NCI-H128 (cell line): ENCODE measurements around the gene SLCO2A1.

Source experiments
- DNase-seq: peaks from one replicate; lab custom pipeline; 2025; ENCODE audit not compliant: unreplicated experiment; lab: John Stamatoyannopoulos, UW

SLCO2A1 gene

DNA sequence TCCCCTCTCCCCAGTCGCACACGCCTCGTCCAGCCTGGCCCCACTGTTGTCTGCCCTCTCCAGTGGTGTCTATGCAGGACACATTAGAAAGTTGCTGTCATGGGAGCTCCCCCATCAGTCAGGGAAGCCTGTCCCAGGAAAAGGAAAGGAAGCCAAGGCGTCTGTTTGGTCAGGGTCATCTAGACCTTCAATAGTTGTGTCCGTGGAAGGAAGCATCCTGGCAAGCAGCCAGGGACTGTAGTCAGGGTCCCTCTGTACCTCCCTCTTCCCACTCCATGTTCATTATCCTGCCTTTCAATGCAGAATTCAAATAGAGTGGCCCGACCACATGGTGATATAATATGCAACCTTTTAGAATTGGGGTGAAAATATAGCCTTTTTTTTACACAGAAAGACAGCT lies 73.4 kb downstream of the SLCO2A1 start:
- no peak for DNase-seq

- DNase-seq, result peak; percentile 94
These were observed 73.8 kb downstream of the SLCO2A1 start for GRCh38 chr3:133955892-133956291.

DNA sequence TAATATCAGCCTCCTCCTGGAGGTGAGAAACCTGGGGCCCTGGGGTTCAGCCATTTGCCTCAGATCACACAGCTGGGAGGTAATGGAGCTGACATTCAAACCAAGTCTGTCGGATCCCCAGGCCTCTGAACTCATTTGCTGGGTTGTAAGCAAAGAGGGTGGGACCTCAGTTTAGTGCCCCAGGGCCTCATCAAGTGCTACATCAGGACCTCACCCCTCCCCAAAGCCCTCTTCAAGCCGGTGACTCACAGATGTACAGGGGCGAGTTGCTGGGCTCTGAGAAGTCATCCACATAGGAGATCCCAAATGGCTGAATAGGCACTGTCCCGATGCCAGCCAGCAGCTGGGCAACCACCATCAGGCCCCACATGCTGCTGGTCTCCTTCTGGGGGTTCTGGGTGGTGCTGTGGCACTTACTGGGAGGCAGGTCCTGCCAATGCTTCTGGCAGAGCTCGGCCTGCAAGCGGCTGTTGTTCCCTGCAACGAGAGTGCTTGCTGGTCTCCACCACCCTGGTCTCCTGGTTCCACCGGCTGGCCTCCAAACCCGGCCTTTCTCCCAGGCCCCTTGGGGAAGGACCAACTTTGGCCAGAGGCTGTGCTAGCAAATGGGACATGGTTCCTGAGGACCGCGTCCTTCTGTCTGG lies 74.9 kb downstream of the SLCO2A1 start:
- no peak for DNase-seq

GRCh38 chr3:133953297-133953696 lies 76.4 kb downstream of the SLCO2A1 start:
- no peak for DNase-seq

DNA sequence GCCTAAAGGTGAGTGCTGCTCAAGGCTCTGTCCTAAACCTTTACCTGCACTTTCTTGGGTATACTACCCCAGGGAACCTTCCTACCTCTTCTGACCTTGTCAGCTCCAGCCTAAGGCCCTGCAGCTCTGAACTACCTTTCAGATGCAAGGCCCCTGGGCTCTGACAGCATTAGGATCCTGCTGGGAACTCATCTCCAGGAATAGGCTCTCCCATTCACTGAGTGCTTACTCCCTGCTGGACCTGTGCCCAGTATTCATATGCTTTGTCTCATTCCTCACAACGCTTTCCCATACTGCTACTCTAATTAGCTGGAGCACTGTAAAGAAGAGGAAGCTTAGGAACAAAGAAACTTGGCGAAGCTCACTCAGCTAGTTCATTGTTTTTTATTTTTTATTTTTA lies 80.3 kb downstream of the SLCO2A1 start:
- peak; percentile 68 for DNase-seq

GRCh38 chr3:133948996-133949395 lies 80.7 kb downstream of the SLCO2A1 start:
- no peak for DNase-seq

DNA sequence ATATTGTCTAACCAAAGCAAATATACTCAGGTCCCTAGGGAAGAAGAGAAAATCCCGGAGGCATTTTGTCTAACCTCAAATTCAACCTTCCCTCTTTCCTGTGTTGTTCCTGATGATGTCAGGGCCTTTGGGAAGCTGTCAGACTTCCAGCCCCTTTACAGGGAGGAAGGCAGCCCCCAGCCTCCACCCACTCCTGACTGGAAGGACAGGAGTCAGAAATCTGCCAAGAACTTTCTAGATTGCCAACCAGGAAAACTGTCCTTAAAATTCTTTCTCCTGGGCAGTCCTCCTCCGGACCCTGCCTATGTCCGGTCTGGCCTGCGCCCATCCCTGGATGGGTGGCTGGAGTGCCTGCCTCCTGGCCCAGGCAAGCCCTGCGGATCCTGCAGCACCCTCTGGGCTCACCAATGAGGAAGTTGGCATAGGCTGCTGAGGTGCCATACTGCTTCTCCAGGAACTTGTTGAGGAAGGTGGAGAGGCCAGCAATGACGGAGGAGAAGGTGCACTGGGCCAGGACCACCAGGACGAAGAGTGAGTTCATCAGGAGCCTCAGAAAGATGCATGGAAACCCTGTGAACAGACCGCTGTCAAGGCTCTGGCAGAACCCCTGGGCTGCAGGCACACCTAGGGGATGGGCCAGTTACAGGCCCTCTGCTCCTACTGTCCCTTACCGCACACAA lies 81.5 kb downstream of the SLCO2A1 start:
- no peak for DNase-seq

- DNase-seq, result no peak
These were observed 84.2 kb downstream of the SLCO2A1 start for GRCh38 chr3:133945381-133946095.

- DNase-seq, result no peak
These were observed 84.9 kb downstream of the SLCO2A1 start for GRCh38 chr3:133944641-133945380.

GRCh38 chr3:133944181-133944580 lies 85.5 kb downstream of the SLCO2A1 start:
- no peak for DNase-seq

DNA sequence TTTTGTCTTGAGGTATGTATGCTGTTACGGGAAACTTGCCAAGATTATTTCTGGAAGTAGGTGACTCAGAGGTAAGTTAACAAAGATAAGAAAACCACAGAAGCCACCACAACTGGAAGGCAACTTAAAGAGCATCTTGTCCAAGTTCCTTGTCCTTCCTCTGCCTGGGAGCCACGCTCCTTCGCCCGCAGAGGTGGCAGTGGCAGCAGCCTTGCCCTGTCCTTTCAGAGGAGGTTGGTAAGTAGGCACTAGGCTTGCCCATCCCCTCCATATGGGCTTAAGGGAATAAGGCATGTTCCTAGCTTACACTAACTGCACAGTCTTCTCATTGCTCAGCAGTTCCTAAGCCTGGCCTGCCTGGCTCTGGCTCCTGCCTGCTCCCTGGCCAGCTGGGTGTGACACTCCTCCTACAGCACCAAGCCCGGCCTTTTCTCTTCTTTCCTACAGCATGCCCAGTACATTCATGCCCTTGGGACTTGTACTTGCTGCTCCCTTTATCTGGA lies 86.0 kb downstream of the SLCO2A1 start:
- DNase-seq, result no peak

DNA sequence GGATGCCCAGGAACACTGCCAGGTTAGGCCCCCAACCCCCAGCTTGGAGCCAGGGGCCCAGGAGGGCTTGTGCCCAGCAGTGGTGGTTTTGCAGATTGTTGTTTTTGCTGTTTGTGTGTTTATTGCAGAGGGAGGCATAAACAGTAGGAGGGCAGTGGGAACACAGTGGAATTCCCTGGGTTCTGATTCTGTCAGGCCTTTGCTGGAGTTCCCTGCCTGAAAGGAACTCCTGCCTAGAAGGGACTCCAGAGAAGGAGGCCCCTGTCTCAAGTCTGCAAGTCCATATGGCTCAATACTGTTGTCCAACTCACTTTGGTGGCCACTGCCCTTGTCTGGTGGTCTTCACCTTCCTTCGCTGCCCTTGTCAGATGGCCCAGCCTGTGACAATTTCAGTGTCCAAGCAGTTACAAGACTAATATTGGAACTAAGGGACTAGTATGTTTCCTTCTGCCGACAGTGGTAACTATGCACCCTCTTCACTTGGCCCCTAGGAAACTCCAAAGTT lies 86.6 kb downstream of the SLCO2A1 start:
- no peak for DNase-seq

GRCh38 chr3:133941415-133941821 lies 88.3 kb downstream of the SLCO2A1 start:
- no peak for DNase-seq

GRCh38 chr3:133940536-133940935 lies 89.2 kb downstream of the SLCO2A1 start:
- DNase-seq, result no peak

GRCh38 chr3:133939463-133939835 lies 90.3 kb downstream of the SLCO2A1 start:
- DNase-seq, result no peak

DNA sequence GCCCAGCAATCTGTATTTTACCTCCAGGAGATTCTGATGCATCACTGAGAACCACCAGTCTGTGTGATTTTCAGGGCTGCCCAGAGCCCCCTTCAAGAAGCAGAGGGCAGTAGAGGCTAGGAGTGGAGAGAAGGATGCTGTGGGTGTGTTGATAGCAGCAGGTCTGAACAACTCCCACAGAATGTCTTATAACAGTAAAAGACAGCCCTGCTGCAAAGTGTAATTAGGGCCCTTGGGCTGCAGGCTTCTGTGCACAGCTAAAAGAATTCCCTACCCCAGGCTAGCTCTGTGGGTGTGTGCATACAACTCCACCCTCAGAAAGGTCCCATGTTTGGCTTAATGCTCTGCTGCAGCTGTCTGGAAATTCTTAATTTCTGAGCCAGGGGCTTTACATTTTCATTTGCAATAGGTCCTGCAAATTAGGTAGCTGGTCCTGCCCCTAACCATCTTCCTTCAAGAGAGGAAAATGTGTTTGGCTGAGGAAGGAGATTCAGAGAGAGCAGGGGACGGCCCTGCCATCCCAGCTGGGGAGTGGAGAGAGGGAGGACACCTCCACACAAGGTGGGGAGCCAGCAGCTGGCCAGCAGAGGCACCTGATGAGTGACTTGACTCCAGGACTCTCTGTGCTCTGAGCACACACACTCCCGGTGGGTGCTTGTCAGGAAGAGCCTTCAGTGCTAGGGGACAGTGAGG lies 90.8 kb downstream of the SLCO2A1 start:
- no peak for DNase-seq

DNA sequence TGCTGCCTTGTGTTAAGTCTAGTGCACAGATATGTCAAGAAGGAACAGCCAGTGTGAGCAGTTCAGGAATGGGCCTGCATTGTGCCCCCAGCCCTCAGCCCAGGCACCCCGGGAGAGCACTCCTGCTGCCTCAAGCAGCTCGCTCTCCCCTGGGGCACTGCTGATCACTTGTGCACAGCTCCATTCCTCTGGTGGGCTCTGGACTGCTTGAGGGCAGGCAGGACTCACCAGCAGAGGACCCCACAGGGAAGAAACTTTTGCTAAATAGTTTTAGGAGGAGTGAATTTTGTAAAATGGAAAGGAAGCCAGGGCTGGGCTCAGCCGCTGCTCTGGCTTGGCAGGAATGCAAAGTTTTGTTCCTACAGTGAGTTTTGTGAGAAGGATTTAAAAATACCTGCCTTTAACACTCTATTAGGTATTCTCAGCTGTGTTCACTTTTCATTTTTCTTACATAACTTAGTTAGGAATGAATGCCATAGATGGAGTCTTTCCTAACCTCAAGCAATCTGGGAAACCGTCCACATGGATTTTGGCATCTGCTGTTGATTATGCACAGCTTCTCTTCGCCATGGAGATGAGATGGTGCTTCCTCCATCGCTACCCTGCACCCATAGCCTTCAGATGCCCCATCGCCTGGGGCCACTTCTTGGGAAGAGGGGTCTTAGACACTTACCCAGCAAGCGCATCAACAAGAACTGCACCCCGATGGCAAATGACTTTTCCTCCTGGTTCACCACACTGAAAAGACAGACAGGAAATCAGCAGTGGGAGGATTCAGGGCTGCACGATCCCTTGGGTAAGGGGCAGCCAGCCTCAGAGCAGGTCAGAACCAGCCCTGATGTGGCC lies 91.7 kb downstream of the SLCO2A1 start:
- no peak for DNase-seq

DNA sequence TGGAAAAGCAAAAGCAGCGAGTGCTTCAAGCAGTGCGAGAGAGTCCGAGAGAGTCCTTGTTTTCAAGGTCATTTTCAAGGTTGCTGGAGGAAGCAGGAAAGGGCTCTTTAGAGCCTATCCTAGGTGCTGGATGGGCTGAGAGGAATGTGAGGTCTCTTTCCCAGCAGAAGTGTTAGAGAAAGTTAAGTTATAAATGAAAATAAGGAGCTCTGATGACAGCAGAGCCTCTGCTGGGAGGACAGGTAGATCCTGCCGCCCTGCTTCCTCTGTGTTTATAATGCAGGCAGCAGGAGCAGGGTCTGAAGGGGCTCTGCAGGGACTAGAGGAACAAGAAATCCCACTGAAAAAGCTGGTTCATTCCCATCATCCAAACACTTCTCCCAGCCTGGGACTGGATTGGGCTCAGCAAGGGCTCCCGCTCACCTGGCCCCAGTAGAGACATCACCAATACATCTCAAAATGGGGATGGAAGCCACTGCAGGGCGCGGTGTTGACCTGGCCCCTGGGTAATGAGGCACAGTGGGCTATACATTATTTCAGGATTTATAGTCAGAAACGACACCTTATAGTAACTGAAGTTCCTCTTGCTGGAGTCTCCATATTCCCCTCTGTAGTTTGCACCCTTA lies 92.6 kb downstream of the SLCO2A1 start:
- DNase-seq, result no peak
